ENCODE measurements around the gene VOPP1. TPM values are rescaled to one million over a fixed set of nuclear protein-coding genes. Genes with fewer than 3 reads are reported as not detected.
A peak's percentile ranks its signal among the peaks of the same experiment; 100 is the strongest.

Gene VOPP1
- total and polyA plus RNA-seq, 8 donors, result 15.1 to 37.3 (median 19.2) TPM

- no peak for TF ChIP-seq CTCF (IDR thresholded peaks at IDR 0.05)
- H3K36me3 ChIP-seq, result no peaks in the 10 kb centered on the region
- 72 to 81% methylated on average over 4 of the region's 4 CpGs for WGBS, 2 donors
- no peak for DNase-seq
- no peak overlapping the region for H3K4me3 ChIP-seq
- no peaks in the 10 kb centered on the region for H3K27me3 ChIP-seq
- intact Hi-C loops (cut with DNase I), result no loop called here
- no peak overlapping the region for H3K27ac ChIP-seq
- no peaks in the 10 kb centered on the region for H3K9me3 ChIP-seq
- FAIRE-seq, result no peak
- H3K4me1 ChIP-seq, result peaks cover 0 to 9% (median 0%) of the 10 kb centered on the region in 3 donors
- ATAC-seq, result no peak
Measured at GRCh38 chr7:55575733-55576132, 3.4 kb upstream of the VOPP1 start.

GRCh38 chr7:55575098-55575497 lies 2.8 kb upstream of the VOPP1 start:
- H3K36me3 ChIP-seq, result no peaks in the 10 kb centered on the region
- intact Hi-C loops (cut with DNase I), result no loop called here
- H3K27me3 ChIP-seq, result no peaks in the 10 kb centered on the region
- no peak overlapping the region for H3K27ac ChIP-seq
- H3K9me3 ChIP-seq, result no peaks in the 10 kb centered on the region
- no peak for FAIRE-seq
- peaks cover 0 to 9% (median 0%) of the 10 kb centered on the region in 3 donors for H3K4me1 ChIP-seq
- WGBS, 2 donors, result 77 to 79% methylated on average over 9 of the region's 9 CpGs
- DNase-seq, result no peak
- TF ChIP-seq CTCF (IDR thresholded peaks at IDR 0.05), result no peak
- no peak for ATAC-seq
- H3K4me3 ChIP-seq, result no peak overlapping the region

- TF ChIP-seq CTCF (IDR thresholded peaks at IDR 0.05), result no peak
- DNase-seq, result no peak
- H3K9me3 ChIP-seq, result no peaks in the 10 kb centered on the region
- H3K4me1 ChIP-seq, result peaks cover 0 to 12% (median 0%) of the 10 kb centered on the region in 3 donors
- H3K4me3 ChIP-seq, result no peak overlapping the region
- no peaks in the 10 kb centered on the region for H3K27me3 ChIP-seq
- peak in 1 of 4 donors; percentile 12 for ATAC-seq
- no peak for FAIRE-seq
- intact Hi-C loops (cut with DNase I), result no loop called here
- H3K27ac ChIP-seq, result no peak overlapping the region
- no peaks in the 10 kb centered on the region for H3K36me3 ChIP-seq
- 33 to 40% methylated on average over 3 of the region's 3 CpGs for WGBS, 2 donors
Measured at GRCh38 chr7:55574051-55574717, 1.9 kb upstream of the VOPP1 start.

GRCh38 chr7:55573234-55573900 lies 1.1 kb upstream of the VOPP1 start:
- WGBS, 2 donors, result 46 to 52% methylated on average over 9 of the region's 9 CpGs
- Histone ChIP-seq H3K27me3 (no peaks in the 10 kb centered on the region), H3K4me1 (peaks cover 0 to 17% (median 0%) of the 10 kb centered on the region in 3 donors), H3K9me3 (no peaks in the 10 kb centered on the region), H3K4me3 (peak overlapping the region in 2 of 4 donors; percentile 96 to 99), H3K27ac (peak overlapping the region in 3 of 4 donors; percentile 70 to 80 (median 78)), H3K36me3 (no peaks in the 10 kb centered on the region)
- no peak for ATAC-seq
- intact Hi-C loops (cut with DNase I), result no loop called here
- TF ChIP-seq CTCF (IDR thresholded peaks at IDR 0.05), result no peak
- FAIRE-seq, result no peak
- no peak for DNase-seq
